GM12878 (cell line): Measurements from ENCODE around the gene DUXB. TPM values are rescaled to one million over a fixed set of nuclear protein-coding genes. Genes with fewer than 3 reads are reported as not detected.

Source experiments
- ATAC-seq: fragments of 200-7000 bp; cut with Tn5 transposase; 3 replicates; pipeline ENCODE4 v1.9.1; 2020; ENCODE audit warnings: mild to moderate bottlenecking, moderate library complexity
- BruUV-seq: library from RNA; stranded (reverse); fragments of 400-500 nt; replicated peaks from 2 replicates; lab custom pipeline; 2021; lab: Mats Ljungman, UMichigan
- CTCF ChIA-PET: fragments of 300-600 bp; sonication (Branson Sonifier 250); formaldehyde crosslinking; extraction: SDS; loops from one replicate; lab custom pipeline; 2021; ENCODE audit warnings: inconsistent platforms; lab: Yijun Ruan, JAX
- POLR2A ChIA-PET: fragments of 350-600 bp; formaldehyde crosslinking; extraction: SDS; loops from one replicate; lab custom pipeline; 2021; ENCODE audit warnings: inconsistent platforms; lab: Charles Lee
- RAD21 ChIA-PET: fragments of 300-600 bp; sonication (Branson Sonifier 250); formaldehyde crosslinking; loops from one replicate; lab custom pipeline; 2023; ENCODE audit warnings: antibody characterized with exemption; ENCODE audit not compliant: unreplicated experiment; lab: Charles Lee
- SMC1A ChIA-PET: fragments of 300-600 bp; sonication (Branson Sonifier 250); formaldehyde crosslinking; loops from one replicate; lab custom pipeline; 2023; ENCODE audit not compliant: unreplicated experiment, uncharacterized antibody; lab: Charles Lee
- DNase-seq: peaks from one replicate; pipeline ENCODE4 v3.0.0-alpha.2; 2011; ENCODE audit warnings: low read depth, low spot score
- FAIRE-seq: peaks from 3 replicates; lab custom pipeline; 2011; peaks lifted over from hg19 to GRCh38; lab: Jason Lieb, UNC
- H2AFZ ChIP-seq: 2 replicates; pipeline ENCODE4 v1.6.0; 2011; ENCODE audit warnings: low read depth, low read length, control low read depth; ENCODE audit not compliant: control insufficient read depth
- H3K27ac ChIP-seq: 2 replicates; pipeline ENCODE4 v1.5.1; 2011; ENCODE audit warnings: control low read depth; ENCODE audit not compliant: control insufficient read depth, insufficient read depth
- H3K27me3 ChIP-seq, 2 experiments: replicated peaks in 1 of 2; 2 replicates each; pipeline versions ENCODE4 v1.6.0 to v1.6.1; 2011; ENCODE audit warnings: low read length in 1 of 2; ENCODE audit not compliant: control insufficient read depth in 2 of 2, insufficient read depth in 2 of 2
- H3K36me3 ChIP-seq, 2 experiments: 2 replicates each; pipeline ENCODE4 v1.5.1; 2011; ENCODE audit warnings: low read length in 1 of 2; ENCODE audit not compliant: control insufficient read depth in 2 of 2, insufficient read depth in 2 of 2
- H3K4me1 ChIP-seq: 2 replicates; pipeline ENCODE4 v1.6.1; 2011; ENCODE audit warnings: mild to moderate bottlenecking, low read length, moderate library complexity, mixed read lengths; ENCODE audit not compliant: control insufficient read depth, insufficient read depth
- H3K4me2 ChIP-seq: 2 replicates; pipeline ENCODE4 v1.6.0; 2011; ENCODE audit warnings: control low read depth; ENCODE audit not compliant: control insufficient read depth, insufficient read depth
- H3K4me3 ChIP-seq: fragments of 200-600 bp; sonication (generic); 2 replicates; pipeline ENCODE4 v1.5.1; 2016
- H3K79me2 ChIP-seq: 2 replicates; pipeline ENCODE4 v1.6.0; 2011; ENCODE audit warnings: low read length; ENCODE audit not compliant: control insufficient read depth, insufficient read depth
- H3K9ac ChIP-seq: 2 replicates; pipeline ENCODE4 v1.8.0; 2011; ENCODE audit warnings: low read length, control low read depth, mixed read lengths; ENCODE audit not compliant: control insufficient read depth, insufficient read depth
- H3K9me3 ChIP-seq: replicated peaks from 3 replicates; pipeline ENCODE4 v1.5.1; 2011; ENCODE audit warnings: mild to moderate bottlenecking, low read length; ENCODE audit not compliant: control insufficient read depth, insufficient read depth
- H4K20me1 ChIP-seq: 2 replicates; pipeline ENCODE4 v1.6.0; 2011; ENCODE audit not compliant: control insufficient read depth, insufficient read depth
- ESRRA ChIP-seq: IDR thresholded peaks from 2 replicates; pipeline ENCODE4 v1.6.1; 2012; ENCODE audit warnings: mild to moderate bottlenecking, low read length, improper control_type of control experiment
- JUND ChIP-seq: IDR thresholded peaks from 2 replicates; pipeline ENCODE4 v1.6.1; 2012; ENCODE audit warnings: low read depth, mild to moderate bottlenecking, low read length, improper control_type of control experiment, moderate library complexity
- ZBED1 ChIP-seq: IDR thresholded peaks from 2 replicates; pipeline ENCODE4 v1.6.1; 2016; ENCODE audit warnings: borderline replicate concordance
- WGBS: methylation state at CpG from one replicate; pipeline ENCODE4 v1.1.6; 2016; ENCODE audit warnings: low lambda C conversion rate; ENCODE audit not compliant: insufficient replicate concordance, insufficient coverage; ENCODE audit errors: missing lambda C conversion rate; 5-methylcytosine and 5-hydroxymethylcytosine counted together
- in situ Hi-C: fragments of 300-500 bp; cut with MboI; formaldehyde crosslinking; loops from 9 replicates; pipeline ENCODE4 v1.14.3; 2018; ENCODE audit warnings: mixed read lengths
- intact Hi-C: fragments of 100-400 bp; cut with micrococcal nuclease; formaldehyde crosslinking; loops from one replicate; pipeline ENCODE4 v1.14.2; 2022; ENCODE audit not compliant: unreplicated experiment
- polyA plus RNA-seq, 11 experiments: library from polyadenylated mRNA; depleted of rRNA in 4 of 11; unstranded in 6 of 11; stranded (reverse) in 5 of 11; fragments of >200 nt; fragmentation: Nextera tagmentation in 4 of 11; fragmentation: Illumina TruSeq in 1 of 11; extraction: Ambion mirVana in 4 of 11; extraction: Trizol in 1 of 11; gene quantifications; 1 replicate in 1 of 11; 2 replicates in 10 of 11; pipeline versions ENCODE4 v1.2.1 to v1.2.3, GENCODE V29; 2011 to 2016; ENCODE audit warnings: inconsistent platforms in 2 of 11, missing spikeins in 2 of 11, low read depth in 1 of 11
- total RNA-seq, 4 experiments: library from RNA; depleted of rRNA in 3 of 4; stranded (reverse); fragments of >200 nt in 3 of 4; fragmentation: Illumina TruSeq in 1 of 4; extraction: Trizol in 1 of 4; gene quantifications; 2 replicates each; pipeline versions ENCODE4 v1.2.1 to v1.2.3, GENCODE V29; 2013 to 2021

Gene DUXB
- total and polyA plus RNA-seq, 10 of the 15 experiments (the other 5 are each of a cell fraction or from before 2014, with no cell fraction given) = 0.05 TPM; not detected in 9

DNA sequence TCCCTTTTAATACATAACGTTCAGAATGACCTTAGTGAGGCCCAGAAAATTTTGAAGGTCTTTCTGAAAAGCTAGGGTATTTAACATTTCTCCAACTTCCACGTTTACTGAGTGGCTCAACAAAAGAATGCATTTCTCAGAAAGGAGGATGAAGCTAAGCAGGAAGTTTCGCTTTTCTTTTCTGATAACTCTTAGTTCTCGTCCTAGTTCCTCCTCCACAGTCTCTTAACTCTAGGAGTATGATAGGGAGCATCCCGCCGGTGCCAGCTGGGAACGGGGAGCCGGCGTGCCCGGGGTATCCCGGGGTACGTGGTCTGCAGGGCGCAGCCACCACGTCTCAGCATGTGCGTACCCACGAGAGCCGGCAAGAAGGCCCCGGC lies 54.2 kb downstream of the DUXB start:
- H4K20me1 ChIP-seq = peaks cover 4% of the 10 kb centered on the region; the same call in 1 of the 2 replicates
- peak overlapping the region; percentile 83 for H2AFZ ChIP-seq
- POLR2A ChIA-PET = interaction anchor here (0.6 to 6.1 kb wide), 10 partner anchors 9 to 1044 kb away, joined by 3 to 67 read pairs (median 7); partner anchors contain the start of genes ADAT1, CFDP1, GABARAPL2 and TMEM231
- H3K4me2 ChIP-seq = peak overlapping the region; percentile 89
- H3K79me2 ChIP-seq = peaks cover 92% of the 10 kb centered on the region
- SMC1A ChIA-PET = interaction anchor here (0.5 to 8.1 kb wide), 10 partner anchors 9 to 214 kb away, joined by 3 to 69 read pairs (median 3); partner anchors contain the start of genes ADAT1, CFDP1 and TMEM231
- in situ Hi-C loops = loop anchor here (5.0 kb wide), 2 partner anchors 115 to 1545 kb away; partner anchors contain the start of gene MON1B
- intact Hi-C loops = loop anchor here (2.0 kb wide), 1 partner anchor 24 kb away; the partner anchor contains the start of gene ADAT1
- DNase-seq = no peak
- H3K36me3 ChIP-seq = peaks cover 0 to 11% of the 10 kb centered on the region in 2 experiments
- peak; percentile 52 for FAIRE-seq
- H3K4me1 ChIP-seq = peaks cover 22% of the 10 kb centered on the region
- BruUV-seq = TSS peak; percentile 74
- ATAC-seq = peak; percentile 15
- no peaks in the 10 kb centered on the region for H3K9me3 ChIP-seq
- H3K9ac ChIP-seq = peak overlapping the region; percentile 75
- RAD21 ChIA-PET = interaction anchor here (0.6 to 6.0 kb wide), 12 partner anchors 25 to 948 kb away, joined by 3 to 46 read pairs (median 3); partner anchors contain the start of genes ADAT1 and GABARAPL2
- peak overlapping the region; percentile 84 for H3K27ac ChIP-seq
- 2% methylated on average over 18 of the region's 18 CpGs for WGBS
- peak overlapping the region; percentile 85 for H3K4me3 ChIP-seq
- CTCF ChIA-PET = interaction anchor here (0.6 to 5.6 kb wide), 7 partner anchors 12 to 214 kb away, joined by 3 to 51 read pairs (median 3); partner anchors contain the start of genes ADAT1, CFDP1 and GABARAPL2
- TF ChIP-seq ESRRA (peak; percentile 64; the same call in 1 of the 2 replicates), ZBED1 (peak; percentile 16; the same call in 1 of the 2 replicates), JUND (no peak)
- TF ChIP-seq, all 136 proteins: peak for 2
- H3K27me3 ChIP-seq = no peaks in the 10 kb centered on the region; a peak in 1 of 4 replicates
